Body of pancreas (tissue), 4 donors: ENCODE results near the gene STXBP1.
"Not testable (repeated sequence)": the region's sequence is repeated elsewhere in the genome, so short reads cannot be mapped to it uniquely, and the experiment has no call there.

Experiments used
- CTCF ChIP-seq, 7 experiments: fragments of 450-650 bp in 4 of 7; fragments of 200-600 bp in 3 of 7; sonication (generic) in 3 of 7; IDR thresholded peaks; one replicate each; pipeline ENCODE4 v1.5.1; 2016 to 2019; ENCODE audit warnings: antibody characterized with exemption in 7 of 7
- POLR2A ChIP-seq, 3 donors: fragments of 450-650 bp; IDR thresholded peaks; one replicate each; pipeline ENCODE4 v1.6.1; 2016; ENCODE audit warnings: antibody characterized with exemption in 3 of 3, mild to moderate bottlenecking in 2 of 3

GRCh38 chr9:127584474-127584805 lies 27.6 kb upstream of the STXBP1 start:
- TF ChIP-seq CTCF, POLR2A (IDR thresholded peaks at IDR 0.05): not testable (repeated sequence)
